Epidermal melanocyte (primary cell): ENCODE measurements around the gene DENND1C.

Experiments used
- DNase-seq: peaks from one replicate; pipeline ENCODE4 v3.0.0; 2011; ENCODE audit warnings: low spot score; ENCODE audit not compliant: insufficient read length

The DENND1C gene

GRCh38 chr19:6481541-6482342 is at the start of gene DENND1C:
Gene DENND1C (minus strand): TSS chr19:6481787. CDS start chr19:6481695, 92 bp downstream.
- no peak for DNase-seq

GRCh38 chr19:6530386-6531162 is 49.0 kb upstream of the DENND1C start, which contains the start of gene TNFSF9:
Gene TNFSF9 (plus strand): TSS chr19:6531026. CDS start chr19:6531037, 11 bp downstream.
- peak; percentile 99 for DNase-seq

- no peak for DNase-seq
Observed at GRCh38 chr19:6529937-6530385, 48.4 kb upstream of the DENND1C start.

GRCh38 chr19:6529351-6529750 is 47.8 kb upstream of the DENND1C start:
- DNase-seq: no peak

DNA sequence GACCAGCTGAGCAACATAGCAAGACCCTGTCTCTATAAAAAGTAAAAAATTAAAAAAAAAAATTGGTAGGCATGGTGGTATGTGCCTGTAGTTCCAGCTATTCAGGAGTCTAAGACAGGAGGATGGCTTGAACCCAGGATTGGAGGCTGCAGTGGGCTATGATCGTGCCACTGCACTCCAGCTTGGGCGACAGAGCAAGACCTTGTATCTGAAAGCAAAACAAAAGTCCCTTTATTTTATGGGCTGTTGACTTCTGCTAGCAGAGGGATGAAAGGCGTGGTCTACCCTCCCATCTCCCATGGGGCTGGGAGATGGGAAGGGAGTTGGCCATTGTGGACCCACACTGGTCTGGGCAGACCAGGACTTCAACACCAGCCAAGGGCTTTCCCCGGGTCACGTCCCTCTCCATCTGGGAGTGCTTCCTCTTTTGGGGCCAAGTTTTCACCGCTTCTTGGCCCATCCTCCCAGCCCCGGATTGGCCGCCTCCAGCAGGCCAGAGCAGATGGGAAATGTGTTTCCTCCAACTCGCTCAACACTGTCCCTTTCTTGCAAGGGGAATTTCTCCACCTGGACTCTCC is 47.0 kb upstream of the DENND1C start:
- DNase-seq: no peak

GRCh38 chr19:6527893-6528543 is 46.4 kb upstream of the DENND1C start:
- no peak for DNase-seq

GRCh38 chr19:6524311-6524710 is 42.7 kb upstream of the DENND1C start:
- DNase-seq: no peak

DNA sequence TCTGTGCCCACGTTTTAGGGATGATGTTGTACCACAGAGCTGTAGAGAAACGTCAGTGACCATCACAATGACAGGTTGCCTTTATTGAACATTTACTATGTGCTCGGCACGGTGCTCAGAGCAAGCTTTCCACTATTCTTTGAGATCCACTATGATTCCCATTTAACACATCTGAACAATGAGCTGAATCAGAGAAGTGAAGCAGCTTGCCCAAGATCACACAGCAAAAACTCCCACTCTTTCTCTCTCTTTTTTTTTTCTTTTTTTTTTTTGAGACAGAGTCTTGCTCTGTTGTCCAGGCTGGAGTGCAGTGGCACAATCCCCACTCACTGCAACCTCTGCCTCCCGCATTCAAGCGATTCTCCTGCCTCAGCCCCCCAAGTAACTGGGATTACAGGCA is 41.1 kb upstream of the DENND1C start:
- DNase-seq: no peak

GRCh38 chr19:6521718-6522646 is 40.4 kb upstream of the DENND1C start:
- no peak for DNase-seq

DNA sequence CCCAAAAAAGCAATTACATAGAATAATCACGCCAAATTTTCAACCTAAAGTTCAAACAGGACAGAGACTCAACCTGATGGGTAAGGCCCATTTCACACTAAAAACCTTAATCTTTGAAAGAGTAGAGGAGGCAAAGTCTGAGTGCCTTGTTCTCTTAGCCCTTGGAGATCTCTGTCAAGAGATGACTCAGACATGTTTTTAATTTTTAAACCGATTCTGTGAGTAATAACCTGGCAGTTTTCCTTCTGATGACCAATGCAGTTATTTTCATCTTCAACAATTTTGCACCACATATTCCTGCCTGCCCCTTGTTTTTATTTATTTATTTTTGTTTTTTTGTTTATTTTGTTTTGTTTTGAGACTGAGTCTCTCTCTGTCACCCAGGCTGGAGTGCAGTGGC is 37.7 kb upstream of the DENND1C start:
- no peak for DNase-seq

GRCh38 chr19:6518145-6518911 is 36.7 kb upstream of the DENND1C start:
- DNase-seq: no peak

- DNase-seq: peak; percentile 85
Observed at GRCh38 chr19:6516659-6517291, 35.2 kb upstream of the DENND1C start.

DNA sequence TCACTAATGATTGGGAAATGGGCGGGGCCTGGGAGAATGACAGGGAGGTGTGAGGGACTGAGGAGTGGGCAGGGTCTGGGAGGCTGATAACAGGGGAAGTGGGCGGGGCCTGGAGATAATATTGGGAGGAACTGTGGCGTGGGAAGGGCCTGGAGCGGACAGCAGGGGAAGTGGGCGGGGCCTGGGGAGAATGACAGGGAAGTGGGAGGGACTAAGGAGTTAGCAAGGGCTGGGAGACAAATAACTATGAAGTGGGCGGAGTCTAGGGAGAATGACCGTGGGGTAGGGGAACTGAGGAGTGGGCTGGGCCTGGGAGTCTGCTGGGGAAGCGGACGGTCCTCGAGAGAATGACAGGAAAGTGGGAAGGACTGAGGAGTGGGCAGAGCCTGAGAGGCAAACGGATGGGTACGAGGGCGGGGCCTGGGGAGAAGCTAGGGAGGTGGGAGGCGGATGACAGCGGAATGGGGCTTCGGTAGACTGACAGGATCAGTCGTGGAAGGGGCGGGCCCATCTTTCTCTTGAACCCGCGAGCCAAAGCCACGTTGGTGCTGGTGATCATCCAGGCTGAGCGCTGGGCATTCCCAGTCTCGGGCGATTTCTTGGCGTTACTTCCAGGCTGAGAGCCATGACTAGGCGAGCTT is 34.6 kb upstream of the DENND1C start:
- peak; percentile 83 for DNase-seq

DNA sequence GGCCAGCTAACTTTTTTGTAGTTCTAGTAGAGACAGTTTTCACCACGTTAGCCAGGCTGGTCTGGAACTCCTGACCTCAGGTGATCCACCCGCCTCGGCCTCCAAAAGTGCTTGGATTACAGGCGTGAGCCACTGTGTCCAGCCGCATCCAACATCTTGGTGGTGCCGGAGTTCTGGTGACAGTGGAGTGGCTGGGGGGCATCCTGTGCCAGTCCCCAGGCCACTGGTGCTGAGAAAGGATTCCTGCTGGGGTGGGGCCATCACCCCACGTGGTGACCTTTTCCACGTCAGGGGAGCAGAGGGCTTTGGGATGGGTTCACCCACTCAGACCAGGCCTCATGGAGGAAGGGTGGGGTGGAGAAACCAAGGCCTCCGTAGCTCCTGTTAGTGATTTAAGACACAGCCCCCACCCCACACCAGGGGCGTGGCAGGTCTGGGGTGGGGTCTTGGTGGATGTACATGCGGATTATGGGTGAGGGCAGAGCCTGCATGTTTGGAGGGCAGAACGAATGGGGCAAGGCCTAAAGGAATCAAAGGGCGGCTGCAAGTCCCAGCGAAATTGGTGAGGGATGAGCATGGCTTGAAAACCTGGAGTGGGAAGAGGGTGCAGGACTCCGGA is 33.4 kb upstream of the DENND1C start:
- no peak for DNase-seq

- no peak for DNase-seq
Observed at GRCh38 chr19:6514089-6514488, 32.5 kb upstream of the DENND1C start.

DNA sequence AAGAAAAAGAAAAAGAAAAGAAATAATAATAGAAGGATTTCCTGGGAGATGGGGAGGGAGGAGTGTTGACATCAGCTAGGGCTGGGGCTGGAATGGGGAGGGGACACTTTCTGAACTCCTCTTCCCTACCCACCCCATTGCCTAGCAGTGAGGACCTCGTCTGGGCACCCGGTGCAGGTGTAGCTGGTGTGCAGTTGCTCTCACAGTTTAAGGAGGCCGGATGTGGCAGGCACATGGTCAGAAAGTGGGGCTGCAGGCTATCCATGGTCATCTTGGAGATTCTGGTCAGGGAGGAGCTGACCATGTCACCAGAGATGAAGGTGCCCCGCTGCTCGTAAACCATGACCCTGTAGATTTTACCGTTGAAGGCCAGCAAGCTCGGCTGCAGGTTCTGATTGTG is 29.0 kb upstream of the DENND1C start:
- DNase-seq: no peak

GRCh38 chr19:6509118-6509971 is 27.8 kb upstream of the DENND1C start:
- peak; percentile 76 for DNase-seq
